Kidney (tissue), 14 donors: ENCODE data around the gene HPS6. TPM values are rescaled to one million over a fixed set of nuclear protein-coding genes. Genes with fewer than 3 reads are reported as not detected.

ENCODE experiments used
- DNase-seq, 5 donors: peaks; one replicate each; pipeline ENCODE4 v3.0.0-alpha.2; 2013 to 2020
- FAIRE-seq: peaks from 2 replicates; lab custom pipeline; 2012; peaks lifted over from hg19 to GRCh38; lab: Jason Lieb, UNC
- H3K27ac ChIP-seq, 2 donors: one replicate each; pipeline ENCODE4 v1.7.0; 2013; ENCODE audit warnings: low read depth in 2 of 2, low read length in 2 of 2, inconsistent platforms in 1 of 2
- H3K27me3 ChIP-seq: one replicate; pipeline ENCODE4 v1.7.1; 2013; ENCODE audit warnings: low read length, inconsistent platforms; ENCODE audit not compliant: control insufficient read depth, insufficient read depth
- H3K36me3 ChIP-seq, 3 donors: one replicate each; pipeline versions ENCODE4 v1.7.0 to v1.7.1; 2013; ENCODE audit warnings: low read length in 3 of 3, control low read depth in 1 of 3, inconsistent platforms in 1 of 3; ENCODE audit not compliant: insufficient read depth in 3 of 3, control insufficient read depth in 2 of 3
- H3K4me1 ChIP-seq, 3 donors: one replicate each; pipeline versions ENCODE4 v1.7.0 to v1.7.1; 2013; ENCODE audit warnings: low read length in 3 of 3, inconsistent platforms in 1 of 3, low read depth in 1 of 3; ENCODE audit not compliant: control insufficient read depth in 2 of 3, insufficient read depth in 2 of 3
- H3K4me3 ChIP-seq, 3 donors: one replicate each; pipeline versions ENCODE4 v1.7.0 to v1.8.1; 2013; ENCODE audit warnings: low read length in 3 of 3, control low read depth in 1 of 3, inconsistent platforms in 1 of 3
- H3K9ac ChIP-seq, 3 donors: one replicate each; pipeline versions ENCODE4 v1.7.0 to v1.7.1; 2013; ENCODE audit warnings: low read length in 3 of 3, control low read depth in 1 of 3, inconsistent platforms in 1 of 3
- H3K9me3 ChIP-seq, 3 donors: one replicate each; pipeline versions ENCODE4 v1.7.0 to v1.7.1; 2013; ENCODE audit warnings: low read length in 3 of 3, control low read depth in 1 of 3, inconsistent platforms in 1 of 3; ENCODE audit not compliant: control insufficient read depth in 2 of 3, insufficient read depth in 1 of 3
- intact Hi-C: fragments of 100-400 bp; cut with DNase I; formaldehyde crosslinking; loops from one replicate; pipeline ENCODE4 v1.11.1; 2022
- polyA plus RNA-seq: library from polyadenylated mRNA; stranded (reverse); fragments of 350-450 nt; fragmentation: Illumina TruSeq; extraction: RNeasy Lipid Tissue Mini Kit (QIAGEN cat#74804); gene quantifications from one replicate; pipeline ENCODE4 v1.2.3, GENCODE V29; 2014; ENCODE audit warnings: low read depth, low replicate concordance; ENCODE audit not compliant: insufficient read depth
- total RNA-seq: library from RNA; stranded (reverse); fragmentation: NEBNext Ultra II Directional; extraction: Animal tissue kit (Norgen Biotek cat#: 25700); gene quantifications from one replicate; pipeline ENCODE4 v1.2.1, GENCODE V29; 2021
- TF ChIP-seq, protein P1 (sequence below): IDR thresholded peaks from 3 replicates; pipeline ENCODE4 v1.5.1; 2012; ENCODE audit warnings: mild to moderate bottlenecking, moderate library complexity, borderline replicate concordance; ENCODE audit not compliant: insufficient read depth; ENCODE audit errors: extremely low read depth
- donor health status: control.
- donor health status: control.
- donor health status: control.
- donor health status: control.
- donor health status: control.
- donor health status: DM: yes; HTN: yes; CAD: no.
- donor health status: Normal renal cell carcinoma (clear cell type).

HPS6 gene
- total and polyA plus RNA-seq, 2 donors from 2014 or later, result 11.9 to 20.0 TPM

- FAIRE-seq (no peak), DNase-seq (no peak)
- H3K27me3 ChIP-seq, result no peaks in the 10 kb centered on the region
- intact Hi-C loops, result no loop called here
- no peak overlapping the region for H3K9ac ChIP-seq
- peaks cover 0 to 7% (median 0%) of the 10 kb centered on the region in 3 donors for H3K36me3 ChIP-seq
- TF ChIP-seq, protein P1, sequence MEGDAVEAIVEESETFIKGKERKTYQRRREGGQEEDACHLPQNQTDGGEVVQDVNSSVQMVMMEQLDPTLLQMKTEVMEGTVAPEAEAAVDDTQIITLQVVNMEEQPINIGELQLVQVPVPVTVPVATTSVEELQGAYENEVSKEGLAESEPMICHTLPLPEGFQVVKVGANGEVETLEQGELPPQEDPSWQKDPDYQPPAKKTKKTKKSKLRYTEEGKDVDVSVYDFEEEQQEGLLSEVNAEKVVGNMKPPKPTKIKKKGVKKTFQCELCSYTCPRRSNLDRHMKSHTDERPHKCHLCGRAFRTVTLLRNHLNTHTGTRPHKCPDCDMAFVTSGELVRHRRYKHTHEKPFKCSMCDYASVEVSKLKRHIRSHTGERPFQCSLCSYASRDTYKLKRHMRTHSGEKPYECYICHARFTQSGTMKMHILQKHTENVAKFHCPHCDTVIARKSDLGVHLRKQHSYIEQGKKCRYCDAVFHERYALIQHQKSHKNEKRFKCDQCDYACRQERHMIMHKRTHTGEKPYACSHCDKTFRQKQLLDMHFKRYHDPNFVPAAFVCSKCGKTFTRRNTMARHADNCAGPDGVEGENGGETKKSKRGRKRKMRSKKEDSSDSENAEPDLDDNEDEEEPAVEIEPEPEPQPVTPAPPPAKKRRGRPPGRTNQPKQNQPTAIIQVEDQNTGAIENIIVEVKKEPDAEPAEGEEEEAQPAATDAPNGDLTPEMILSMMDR, result no peak
- no peaks in the 10 kb centered on the region for H3K4me1 ChIP-seq
- H3K4me3 ChIP-seq, result no peak overlapping the region
- H3K27ac ChIP-seq, result no peak overlapping the region
- H3K9me3 ChIP-seq, result no peaks in the 10 kb centered on the region
Observed at GRCh38 chr10:102101152-102101551, 36.0 kb downstream of the HPS6 start.

DNA sequence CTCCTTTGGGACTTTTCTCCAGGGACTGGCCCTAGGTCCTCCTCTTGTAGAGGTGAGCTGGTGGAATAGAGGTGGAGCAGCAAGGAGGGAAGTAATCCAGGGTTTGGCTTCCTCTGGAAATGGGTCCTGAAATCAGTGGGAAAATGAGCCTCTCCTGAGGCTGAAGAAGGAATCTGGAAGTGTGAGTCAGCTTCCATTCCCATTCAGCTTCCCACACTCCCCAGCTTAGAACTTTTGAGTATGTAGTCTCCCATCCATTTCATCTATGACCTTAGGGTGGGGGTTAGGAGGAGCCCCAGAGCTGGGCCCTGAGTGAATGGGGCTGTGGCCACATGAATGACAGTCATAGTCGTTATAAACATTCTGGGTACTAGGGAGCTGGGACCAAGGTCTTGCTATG lies 37.3 kb downstream of the HPS6 start:
- no peak overlapping the region for H3K27ac ChIP-seq

GRCh38 chr10:102106998-102107397 lies 41.8 kb downstream of the HPS6 start:
- no peak overlapping the region for H3K9ac ChIP-seq
- no peaks in the 10 kb centered on the region for H3K9me3 ChIP-seq
- DNase-seq, result no peak
- H3K27me3 ChIP-seq, result no peaks in the 10 kb centered on the region
- intact Hi-C loops, result no loop called here
- H3K4me3 ChIP-seq, result no peak overlapping the region
- TF ChIP-seq, protein P1, result no peak
- peaks cover 18 to 41% (median 38%) of the 10 kb centered on the region in 3 donors for H3K36me3 ChIP-seq
- no peak overlapping the region for H3K27ac ChIP-seq
- no peak for FAIRE-seq
- no peaks in the 10 kb centered on the region for H3K4me1 ChIP-seq

More for the DNA sequence above, 37.3 kb downstream of the HPS6 start:
- DNase-seq (no peak), FAIRE-seq (no peak)
- Histone ChIP-seq H3K9me3 (no peaks in the 10 kb centered on the region), H3K4me1 (no peaks in the 10 kb centered on the region), H3K36me3 (peaks cover 0 to 10% (median 0%) of the 10 kb centered on the region in 3 donors), H3K4me3 (no peak overlapping the region), H3K27me3 (no peaks in the 10 kb centered on the region), H3K9ac (no peak overlapping the region)
- intact Hi-C loops, result no loop called here
- TF ChIP-seq, protein P1, result no peak
